HEK293 (cell line): ENCODE measurements around the gene CNN2.
A peak's percentile ranks its signal among the peaks of the same experiment; 100 is the strongest.

Experiments used
- ELK4 ChIP-seq: IDR thresholded peaks from 2 replicates; pipeline ENCODE4 v1.6.1; 2011; ENCODE audit warnings: mild to moderate bottlenecking, low read depth, low read length, borderline replicate concordance
- GFI1B ChIP-seq: fragments of 450-650 bp; formaldehyde crosslinking; IDR thresholded peaks from 2 replicates; pipeline ENCODE4 v1.5.1; 2016; ENCODE audit warnings: missing biosample characterization, missing genetic modification characterization
- HOXA7 ChIP-seq: sonication (generic); formaldehyde crosslinking; IDR thresholded peaks from 2 replicates; pipeline ENCODE4 v1.8.1; 2022; ENCODE audit warnings: missing genetic modification reagents, borderline replicate concordance
- KLF7 ChIP-seq: fragments of 450-650 bp; formaldehyde crosslinking; IDR thresholded peaks from 2 replicates; pipeline ENCODE4 v1.5.1; 2016; ENCODE audit warnings: missing biosample characterization, missing genetic modification characterization, borderline replicate concordance
- OSR2 ChIP-seq: fragments of 450-650 bp; formaldehyde crosslinking; IDR thresholded peaks from 2 replicates; pipeline ENCODE4 v1.5.1; 2016; ENCODE audit warnings: missing biosample characterization, missing genetic modification characterization
- PBX3 ChIP-seq: sonication (generic); formaldehyde crosslinking; IDR thresholded peaks from 2 replicates; pipeline ENCODE4 v1.8.1; 2022; ENCODE audit warnings: mild to moderate bottlenecking, moderate library complexity, missing genetic modification reagents
- PRDM4 ChIP-seq: fragments of 450-650 bp; formaldehyde crosslinking; IDR thresholded peaks from 2 replicates; pipeline ENCODE4 v1.5.1; 2017; ENCODE audit warnings: missing biosample characterization, missing genetic modification characterization
- SALL2 ChIP-seq: fragments of 450-650 bp; formaldehyde crosslinking; IDR thresholded peaks from 2 replicates; pipeline ENCODE4 v1.5.0; 2017; ENCODE audit warnings: missing biosample characterization, mild to moderate bottlenecking, missing genetic modification characterization, borderline replicate concordance
- SCRT1 ChIP-seq: fragments of 450-650 bp; formaldehyde crosslinking; IDR thresholded peaks from 2 replicates; pipeline ENCODE4 v1.5.1; 2016; ENCODE audit warnings: missing biosample characterization, missing genetic modification characterization, borderline replicate concordance
- SETDB1 ChIP-seq: IDR thresholded peaks from one replicate; pipeline ENCODE4 v1.6.1; 2017; ENCODE audit warnings: mild to moderate bottlenecking, low read length, moderate library complexity, mixed read lengths; ENCODE audit not compliant: insufficient read length
- SP2 ChIP-seq: fragments of 450-650 bp; formaldehyde crosslinking; IDR thresholded peaks from 2 replicates; pipeline ENCODE4 v1.5.1; 2016; ENCODE audit warnings: missing biosample characterization, missing genetic modification characterization
- YY1 ChIP-seq: fragments of 450-650 bp; formaldehyde crosslinking; IDR thresholded peaks from 2 replicates; pipeline ENCODE4 v1.5.1; 2018; ENCODE audit warnings: missing biosample characterization, missing genetic modification characterization
- YY2 ChIP-seq: fragments of 450-650 bp; formaldehyde crosslinking; IDR thresholded peaks from 2 replicates; pipeline ENCODE4 v1.5.1; 2016; ENCODE audit warnings: missing biosample characterization, missing genetic modification characterization
- ZBTB17 ChIP-seq: fragments of 450-650 bp; formaldehyde crosslinking; IDR thresholded peaks from 2 replicates; pipeline ENCODE4 v1.5.1; 2016; ENCODE audit warnings: missing biosample characterization, missing genetic modification characterization
- ZFP69B ChIP-seq: fragments of 450-650 bp; formaldehyde crosslinking; IDR thresholded peaks from 2 replicates; pipeline ENCODE4 v1.5.1; 2016; ENCODE audit warnings: missing biosample characterization, missing genetic modification characterization
- ZNF112 ChIP-seq: fragments of 450-650 bp; formaldehyde crosslinking; IDR thresholded peaks from 2 replicates; pipeline ENCODE4 v1.5.0; 2017; ENCODE audit warnings: missing biosample characterization, missing genetic modification characterization
- ZNF133 ChIP-seq: fragments of 450-650 bp; formaldehyde crosslinking; IDR thresholded peaks from 2 replicates; pipeline ENCODE4 v1.5.1; 2016; ENCODE audit warnings: missing biosample characterization, missing genetic modification characterization
- ZNF138 ChIP-seq: fragments of 450-650 bp; formaldehyde crosslinking; IDR thresholded peaks from 2 replicates; pipeline ENCODE4 v1.5.1; 2016; ENCODE audit warnings: missing biosample characterization, missing genetic modification characterization, borderline replicate concordance
- ZNF155 ChIP-seq: fragments of 450-650 bp; formaldehyde crosslinking; IDR thresholded peaks from 2 replicates; pipeline ENCODE4 v1.5.1; 2016; ENCODE audit warnings: missing biosample characterization, missing genetic modification characterization
- ZNF169 ChIP-seq: fragments of 450-650 bp; formaldehyde crosslinking; IDR thresholded peaks from 2 replicates; pipeline ENCODE4 v1.5.1; 2016; ENCODE audit warnings: missing biosample characterization, missing genetic modification characterization
- ZNF239 ChIP-seq: fragments of 450-650 bp; formaldehyde crosslinking; IDR thresholded peaks from 2 replicates; pipeline ENCODE4 v1.5.1; 2016; ENCODE audit warnings: missing biosample characterization, missing genetic modification characterization
- ZNF248 ChIP-seq: fragments of 450-650 bp; formaldehyde crosslinking; IDR thresholded peaks from 2 replicates; pipeline ENCODE4 v1.5.1; 2017; ENCODE audit warnings: missing biosample characterization, missing genetic modification characterization
- ZNF266 ChIP-seq: fragments of 450-650 bp; formaldehyde crosslinking; IDR thresholded peaks from 2 replicates; pipeline ENCODE4 v1.5.1; 2016; ENCODE audit warnings: missing biosample characterization, missing genetic modification characterization, low read depth
- ZNF280D ChIP-seq: fragments of 450-650 bp; formaldehyde crosslinking; IDR thresholded peaks from 2 replicates; pipeline ENCODE4 v1.5.1; 2016; ENCODE audit warnings: missing biosample characterization, missing genetic modification characterization
- ZNF362 ChIP-seq: fragments of 450-650 bp; formaldehyde crosslinking; IDR thresholded peaks from 2 replicates; pipeline ENCODE4 v1.5.1; 2016; ENCODE audit warnings: missing biosample characterization, missing genetic modification characterization
- ZNF37A ChIP-seq: fragments of 450-650 bp; IDR thresholded peaks from 2 replicates; pipeline ENCODE4 v1.5.1; 2018; ENCODE audit warnings: missing biosample characterization, missing genetic modification characterization
- ZNF394 ChIP-seq: fragments of 450-650 bp; formaldehyde crosslinking; IDR thresholded peaks from 2 replicates; pipeline ENCODE4 v1.5.1; 2016; ENCODE audit warnings: missing biosample characterization, missing genetic modification characterization, mild to moderate bottlenecking, moderate library complexity, borderline replicate concordance
- ZNF521 ChIP-seq: fragments of 450-650 bp; formaldehyde crosslinking; IDR thresholded peaks from 2 replicates; pipeline ENCODE4 v1.5.1; 2017; ENCODE audit warnings: missing biosample characterization, mild to moderate bottlenecking, missing genetic modification characterization
- ZNF549 ChIP-seq: fragments of 450-650 bp; IDR thresholded peaks from 2 replicates; pipeline ENCODE4 v1.5.1; 2018; ENCODE audit warnings: missing biosample characterization, missing genetic modification characterization, mild to moderate bottlenecking, inconsistent platforms, moderate library complexity
- ZNF600 ChIP-seq: fragments of 450-650 bp; formaldehyde crosslinking; IDR thresholded peaks from 2 replicates; pipeline ENCODE4 v1.5.1; 2016; ENCODE audit warnings: missing biosample characterization, missing genetic modification characterization
- ZNF621 ChIP-seq: fragments of 450-650 bp; formaldehyde crosslinking; IDR thresholded peaks from 2 replicates; pipeline ENCODE4 v1.5.1; 2017; ENCODE audit warnings: missing biosample characterization, missing genetic modification characterization
- ZNF707 ChIP-seq: fragments of 450-650 bp; formaldehyde crosslinking; IDR thresholded peaks from 2 replicates; pipeline ENCODE4 v1.5.1; 2016; ENCODE audit warnings: missing biosample characterization, missing genetic modification characterization
- ZNF768 ChIP-seq: fragments of 450-650 bp; formaldehyde crosslinking; IDR thresholded peaks from 2 replicates; pipeline ENCODE4 v1.5.1; 2018; ENCODE audit warnings: missing biosample characterization, mild to moderate bottlenecking, missing genetic modification characterization
- ZSCAN30 ChIP-seq: fragments of 450-650 bp; IDR thresholded peaks from 2 replicates; pipeline ENCODE4 v1.5.1; 2018; ENCODE audit warnings: missing biosample characterization, mild to moderate bottlenecking, missing genetic modification characterization, moderate library complexity

Gene CNN2

GRCh38 chr19:1001538-1002166, 24.8 kb upstream of the CNN2 start (continued):
- TF ChIP-seq SETDB1 (no peak), ZNF707 (tag by site-specific recombination) (no peak), ZNF549 (tag by site-specific recombination) (no peak), ZNF394 (tag by site-specific recombination) (no peak; the same call in 1 of the 2 replicates), GFI1B (tag by site-specific recombination) (no peak), ZNF362 (tag by site-specific recombination) (no peak), KLF7 (peak; percentile 37; the same call in 1 of the 2 replicates), ZNF521 (tag by site-specific recombination) (no peak), ELK4 (no peak), ZNF37A (tag by site-specific recombination) (no peak), OSR2 (tag by site-specific recombination) (no peak), SALL2 (tag by site-specific recombination) (no peak), ZNF280D (no peak), ZNF169 (no peak), YY2 (tag by site-specific recombination) (no peak), PBX3 (CRISPR knock-in tag) (no peak), ZNF239 (tag by site-specific recombination) (no peak), ZNF155 (tag by site-specific recombination) (no peak), ZBTB17 (peak; percentile 24; the same call in 1 of the 2 replicates), YY1 (tag by site-specific recombination) (no peak), PRDM4 (tag by site-specific recombination) (0 out of 2 replicates have a peak, but pooled peaks have one; percentile 9), ZNF621 (tag by site-specific recombination) (no peak), HOXA7 (CRISPR knock-in tag) (no peak), ZSCAN30 (tag by site-specific recombination) (peak; percentile 75), ZNF138 (tag by site-specific recombination) (no peak), ZNF248 (tag by site-specific recombination) (no peak), SCRT1 (tag by site-specific recombination) (no peak), ZNF266 (no peak), ZNF112 (tag by site-specific recombination) (no peak), SP2 (tag by site-specific recombination) (0 out of 2 replicates have a peak, but pooled peaks have one; percentile 20), ZNF600 (no peak), ZFP69B (no peak), ZNF133 (tag by site-specific recombination) (no peak), ZNF768 (tag by site-specific recombination) (no peak)
